Osteocyte (in vitro differentiated cells): ENCODE results near the gene SCFD2. TPM values are rescaled to one million over a fixed set of nuclear protein-coding genes. Genes with fewer than 3 reads are reported as not detected.

Source experiments
- DNase-seq: peaks from one replicate; pipeline ENCODE4 v3.0.0; 2021; ENCODE audit warnings: mixed read lengths; ENCODE audit not compliant: unreplicated experiment; ENCODE audit errors: extremely low spot score
- H3K27ac Mint-ChIP-seq: one replicate; pipeline ENCODE4 v1.8.0; 2021; ENCODE audit warnings: mild to moderate bottlenecking, mixed read lengths; ENCODE audit not compliant: unreplicated experiment
- H3K27me3 Mint-ChIP-seq: one replicate; pipeline ENCODE4 v1.8.0; 2021; ENCODE audit warnings: mixed read lengths; ENCODE audit not compliant: unreplicated experiment
- H3K36me3 Mint-ChIP-seq: one replicate; pipeline ENCODE4 v1.8.0; 2021; ENCODE audit warnings: mixed read lengths; ENCODE audit not compliant: unreplicated experiment
- H3K4me1 Mint-ChIP-seq: one replicate; pipeline ENCODE4 v1.8.0; 2021; ENCODE audit warnings: mixed read lengths; ENCODE audit not compliant: unreplicated experiment
- H3K4me3 Mint-ChIP-seq: one replicate; pipeline ENCODE4 v1.8.0; 2021; ENCODE audit warnings: mild to moderate bottlenecking, moderate library complexity, mixed read lengths; ENCODE audit not compliant: unreplicated experiment
- H3K9me3 Mint-ChIP-seq: one replicate; pipeline ENCODE4 v1.8.0; 2021; ENCODE audit warnings: mixed read lengths; ENCODE audit not compliant: unreplicated experiment
- CTCF ChIP-seq: fragments of 200-600 bp; sonication (generic); IDR thresholded peaks from 2 replicates; pipeline ENCODE4 v1.5.0; 2021; ENCODE audit warnings: antibody characterized with exemption, mild to moderate bottlenecking, moderate library complexity
- total RNA-seq: library from RNA; stranded (reverse); gene quantifications from 2 replicates; pipeline ENCODE4 v1.2.1, GENCODE V29; 2021

The SCFD2 gene
- total RNA-seq, 1 donor from 2014 or later, result 14.0 TPM

DNA sequence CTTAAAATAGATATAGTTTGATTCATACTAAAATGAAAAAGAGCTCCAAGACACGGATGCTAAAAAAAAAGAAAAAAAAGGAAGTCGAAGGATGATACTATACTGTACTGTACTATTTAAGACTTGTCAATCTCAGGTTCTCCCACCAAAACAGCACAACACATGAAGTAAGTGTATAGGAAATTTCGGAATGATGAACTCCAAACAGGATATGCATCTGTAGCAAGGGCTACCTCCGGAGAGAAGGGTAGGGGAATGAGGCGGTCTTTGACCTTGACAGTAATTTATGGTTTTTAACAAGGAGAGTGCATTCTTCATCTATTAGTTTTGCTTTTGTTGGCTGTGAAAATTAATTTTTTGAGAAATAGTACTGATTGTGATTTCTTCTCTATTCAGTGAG lies 11.0 kb upstream of the SCFD2 start:
- H3K4me3 Mint-ChIP-seq, result peak overlapping the region; percentile 97

GRCh38 chr4:53374777-53375258 lies 9.0 kb upstream of the SCFD2 start:
- peaks cover 20% of the 10 kb centered on the region for H3K4me1 Mint-ChIP-seq
- H3K27me3 Mint-ChIP-seq, result peaks cover 17% of the 10 kb centered on the region
- TF ChIP-seq CTCF, result no peak
- H3K27ac Mint-ChIP-seq, result no peak overlapping the region
- H3K4me3 Mint-ChIP-seq, result no peak overlapping the region
- no peak for DNase-seq
- H3K9me3 Mint-ChIP-seq, result no peaks in the 10 kb centered on the region
- H3K36me3 Mint-ChIP-seq, result no peaks in the 10 kb centered on the region

More for the DNA sequence above, 11.0 kb upstream of the SCFD2 start:
- no peak for DNase-seq
- Mint-ChIP-seq H3K27ac (peak overlapping the region; percentile 97), H3K27me3 (peaks cover 7% of the 10 kb centered on the region), H3K4me1 (peaks cover 26% of the 10 kb centered on the region), H3K9me3 (no peaks in the 10 kb centered on the region), H3K36me3 (peaks cover 4% of the 10 kb centered on the region)
- no peak for TF ChIP-seq CTCF

- DNase-seq, result no peak
- peaks cover 40% of the 10 kb centered on the region for H3K27me3 Mint-ChIP-seq
- no peak for TF ChIP-seq CTCF
- no peak overlapping the region for H3K27ac Mint-ChIP-seq
- no peaks in the 10 kb centered on the region for H3K9me3 Mint-ChIP-seq
- H3K4me3 Mint-ChIP-seq, result no peak overlapping the region
- no peaks in the 10 kb centered on the region for H3K36me3 Mint-ChIP-seq
- H3K4me1 Mint-ChIP-seq, result peaks cover 1% of the 10 kb centered on the region
Measured at GRCh38 chr4:53371843-53372521, 6.1 kb upstream of the SCFD2 start.

- no peak overlapping the region for H3K27ac Mint-ChIP-seq
- peaks cover 40% of the 10 kb centered on the region for H3K27me3 Mint-ChIP-seq
- H3K9me3 Mint-ChIP-seq, result no peaks in the 10 kb centered on the region
- peaks cover 6% of the 10 kb centered on the region for H3K4me1 Mint-ChIP-seq
- TF ChIP-seq CTCF, result no peak
- H3K4me3 Mint-ChIP-seq, result no peak overlapping the region
- no peak for DNase-seq
- no peaks in the 10 kb centered on the region for H3K36me3 Mint-ChIP-seq
Measured at GRCh38 chr4:53371049-53371448, 5.2 kb upstream of the SCFD2 start.

GRCh38 chr4:53367721-53368120 lies 1.9 kb upstream of the SCFD2 start:
- peaks cover 37% of the 10 kb centered on the region for H3K27me3 Mint-ChIP-seq
- no peak overlapping the region for H3K4me3 Mint-ChIP-seq
- TF ChIP-seq CTCF, result no peak

More at GRCh38 chr4:53367721-53368120, 1.9 kb upstream of the SCFD2 start:
- H3K9me3 Mint-ChIP-seq, result no peaks in the 10 kb centered on the region
- DNase-seq, result no peak
- H3K4me1 Mint-ChIP-seq, result peaks cover 24% of the 10 kb centered on the region
- no peak overlapping the region for H3K27ac Mint-ChIP-seq
- no peaks in the 10 kb centered on the region for H3K36me3 Mint-ChIP-seq
